Upper lobe of right lung (tissue), 1 donor: ENCODE data around the gene ZNF544. TPM values are rescaled to one million over a fixed set of nuclear protein-coding genes. Genes with fewer than 3 reads are reported as not detected.
A peak's percentile ranks its signal among the peaks of the same experiment; 100 is the strongest.

Experiments
- ATAC-seq: fragments of 200-7000 bp; cut with Tn5 transposase; one replicate; pipeline ENCODE4 v1.9.1; 2020; ENCODE audit warnings: mild to moderate bottlenecking, moderate library complexity
- DNase-seq: peaks from one replicate; pipeline ENCODE4 v3.0.0-alpha.2; 2020
- H3K27ac ChIP-seq: fragments of 200-600 bp; one replicate; pipeline ENCODE4 v1.8.0; 2022
- H3K27me3 ChIP-seq: fragments of 200-600 bp; one replicate; pipeline ENCODE4 v1.8.0; 2022; ENCODE audit warnings: mild to moderate bottlenecking
- H3K36me3 ChIP-seq: fragments of 200-600 bp; one replicate; pipeline ENCODE4 v1.8.0; 2022
- H3K4me1 ChIP-seq: fragments of 200-600 bp; one replicate; pipeline ENCODE4 v1.8.0; 2022
- H3K4me3 ChIP-seq: fragments of 200-600 bp; one replicate; pipeline ENCODE4 v1.8.0; 2022; ENCODE audit warnings: mild to moderate bottlenecking
- H3K9me3 ChIP-seq: fragments of 200-600 bp; one replicate; pipeline ENCODE4 v1.8.0; 2022
- CTCF ChIP-seq: fragments of 200-600 bp; IDR thresholded peaks from one replicate; pipeline ENCODE4 v1.8.0; 2022; ENCODE audit warnings: antibody characterized with exemption
- intact Hi-C: fragments of 100-400 bp; cut with DNase I; formaldehyde crosslinking; loops from one replicate; pipeline ENCODE4 v1.11.0; 2022
- long read RNA-seq: library from polyadenylated mRNA; unstranded; transcript quantifications from one replicate; pipeline ENCODE4 v2.0.0, GENCODE V29; 2021
- total RNA-seq: library from RNA; stranded (reverse); fragmentation: NEBNext Ultra II Directional; extraction: Animal tissue kit (Norgen Biotek cat#: 25700); gene quantifications from one replicate; pipeline ENCODE4 v1.2.1, GENCODE V29; 2021
- donor health status: DM: no; HTN: yes; CAD: no; lungs with severe emphysema.

ZNF544 gene
- total RNA-seq, result 27.0 TPM
- long read RNA-seq, transcript ZNF544-213 (7 exons, 3,587 nt), result major isoform, 6 of 22 reads
- long read RNA-seq, partial matches to known transcripts, result 1 of 22 reads
- long read RNA-seq, other reads (novel, unspliced or antisense), result 14 of 22 reads

GRCh38 chr19:58228585-58229254, at the start of gene ZNF544:
Gene ZNF544 (plus strand): TSS chr19:58228914. CDS start chr19:58244024, 15,110 bp downstream.
- intact Hi-C loops, result no loop called here
- H3K4me3 ChIP-seq, result peak within 1 kb of the TSS; percentile 96
- H3K36me3 ChIP-seq, result peaks cover 34% of the 10 kb centered on the region
- DNase-seq, result peak; percentile 90
- H3K27ac ChIP-seq, result peak within 1 kb of the TSS; percentile 78
- H3K9me3 ChIP-seq, result peaks cover 13% of the 10 kb centered on the region
- peak; percentile 98 for ATAC-seq
- H3K4me1 ChIP-seq, result peaks cover 10% of the 10 kb centered on the region
- no peak for TF ChIP-seq CTCF
- H3K27me3 ChIP-seq, result no peaks in the 10 kb centered on the region

- Histone ChIP-seq H3K9me3 (peaks cover 81% of the 10 kb centered on the region), H3K4me1 (peaks cover 4% of the 10 kb centered on the region), H3K27ac (peak overlapping the region; percentile 99), H3K4me3 (peak overlapping the region; percentile 90), H3K27me3 (no peaks in the 10 kb centered on the region), H3K36me3 (peaks cover 14% of the 10 kb centered on the region)
- ATAC-seq (no peak), DNase-seq (no peak)
- TF ChIP-seq CTCF, result peak; percentile 44
- intact Hi-C loops, result no loop called here
Observed at GRCh38 chr19:58181902-58182576, 46.7 kb upstream of the ZNF544 start.

GRCh38 chr19:58182577-58182988, 46.1 kb upstream of the ZNF544 start:
- H3K4me1 ChIP-seq, result peaks cover 4% of the 10 kb centered on the region
- peak overlapping the region; percentile 99 for H3K27ac ChIP-seq
- no peaks in the 10 kb centered on the region for H3K27me3 ChIP-seq
- peak overlapping the region; percentile 90 for H3K4me3 ChIP-seq
- TF ChIP-seq CTCF, result no peak
- no peak for ATAC-seq
- intact Hi-C loops, result no loop called here
- H3K36me3 ChIP-seq, result peaks cover 20% of the 10 kb centered on the region
- DNase-seq, result no peak
- H3K9me3 ChIP-seq, result peaks cover 81% of the 10 kb centered on the region

GRCh38 chr19:58182989-58183816, 45.5 kb upstream of the ZNF544 start, which contains the start of gene ZNF274:
Gene ZNF274 (plus strand): TSS chr19:58183061. CDS start chr19:58183966, 905 bp downstream.
- Histone ChIP-seq H3K27ac (peak within 1 kb of the TSS; percentile 99), H3K4me1 (peaks cover 4% of the 10 kb centered on the region), H3K36me3 (peaks cover 20% of the 10 kb centered on the region), H3K27me3 (no peaks in the 10 kb centered on the region), H3K4me3 (peak within 1 kb of the TSS; percentile 90), H3K9me3 (peaks cover 81% of the 10 kb centered on the region)
- ATAC-seq, result peak; percentile 95
- intact Hi-C loops, result no loop called here
- no peak for TF ChIP-seq CTCF
- DNase-seq, result peak; percentile 98

- ATAC-seq (no peak), DNase-seq (no peak)
- H3K36me3 ChIP-seq, result peaks cover 20% of the 10 kb centered on the region
- no peaks in the 10 kb centered on the region for H3K27me3 ChIP-seq
- TF ChIP-seq CTCF, result no peak
- peak overlapping the region; percentile 90 for H3K4me3 ChIP-seq
- peaks cover 82% of the 10 kb centered on the region for H3K9me3 ChIP-seq
- peaks cover 4% of the 10 kb centered on the region for H3K4me1 ChIP-seq
- peak overlapping the region; percentile 99 for H3K27ac ChIP-seq
- intact Hi-C loops, result no loop called here
Observed at GRCh38 chr19:58183817-58184215, 44.9 kb upstream of the ZNF544 start.
